AG10803 (cell line): ENCODE measurements around the gene COL6A2.

Source experiments
- DNase-seq: peaks from one replicate; pipeline ENCODE4 v3.0.0; 2010; ENCODE audit warnings: low read depth
- H3K4me3 ChIP-seq: 2 replicates; pipeline ENCODE4 v1.5.1; 2011; ENCODE audit warnings: mild to moderate bottlenecking, low read length, control low read depth
- CTCF ChIP-seq: conservative IDR thresholded peaks from 2 replicates; pipeline ENCODE4 v1.5.1; 2011; ENCODE audit warnings: mild to moderate bottlenecking, low read length, control low read depth, inconsistent platforms

Gene COL6A2

GRCh38 chr21:46112725-46113215 is 14.9 kb downstream of the COL6A2 start:
- TF ChIP-seq CTCF = no peak
- no peak for DNase-seq
- no peak overlapping the region for H3K4me3 ChIP-seq

GRCh38 chr21:46113497-46114176 is 15.7 kb downstream of the COL6A2 start:
- no peak overlapping the region for H3K4me3 ChIP-seq
- DNase-seq = no peak
- TF ChIP-seq CTCF = no peak

GRCh38 chr21:46114963-46115362 is 17.1 kb downstream of the COL6A2 start:
- no peak overlapping the region for H3K4me3 ChIP-seq
- DNase-seq = no peak
- TF ChIP-seq CTCF = no peak

DNA sequence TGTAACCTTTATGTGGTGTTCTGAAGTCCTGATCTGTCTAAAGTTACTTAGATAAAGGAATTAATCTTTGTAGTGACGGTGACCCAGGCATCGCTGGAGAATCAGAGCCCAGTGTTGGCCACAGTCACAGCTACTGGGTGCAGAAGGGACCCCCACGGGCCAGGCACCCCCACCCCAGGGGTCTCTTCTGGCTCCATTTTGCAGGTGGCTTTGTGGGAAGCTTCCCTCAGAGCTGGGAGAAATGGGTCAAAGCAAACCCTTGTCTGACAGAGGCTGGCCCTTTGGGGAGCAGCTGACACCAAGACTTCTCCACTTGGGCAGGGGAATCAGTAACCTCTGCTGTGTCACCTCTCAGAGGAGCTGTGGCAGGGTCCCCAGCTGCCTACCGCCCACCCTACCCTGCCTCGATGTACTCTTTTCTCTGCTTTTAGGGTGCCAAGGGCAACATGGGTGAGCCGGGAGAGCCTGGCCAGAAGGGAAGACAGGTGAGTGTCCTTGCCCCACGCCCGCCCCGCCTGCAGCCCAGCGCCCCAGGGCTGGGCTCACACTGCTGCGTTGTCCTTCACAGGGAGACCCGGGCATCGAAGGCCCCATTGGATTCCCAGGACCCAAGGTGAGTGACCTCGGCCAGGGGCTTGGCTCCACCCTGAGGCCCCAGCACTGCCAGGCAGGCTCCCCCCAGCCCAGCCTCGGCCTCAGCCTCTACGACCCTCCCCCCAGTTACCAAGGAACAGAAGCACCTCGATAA is 17.7 kb downstream of the COL6A2 start:
- H3K4me3 ChIP-seq = no peak overlapping the region
- no peak for DNase-seq
- no peak for TF ChIP-seq CTCF

DNA sequence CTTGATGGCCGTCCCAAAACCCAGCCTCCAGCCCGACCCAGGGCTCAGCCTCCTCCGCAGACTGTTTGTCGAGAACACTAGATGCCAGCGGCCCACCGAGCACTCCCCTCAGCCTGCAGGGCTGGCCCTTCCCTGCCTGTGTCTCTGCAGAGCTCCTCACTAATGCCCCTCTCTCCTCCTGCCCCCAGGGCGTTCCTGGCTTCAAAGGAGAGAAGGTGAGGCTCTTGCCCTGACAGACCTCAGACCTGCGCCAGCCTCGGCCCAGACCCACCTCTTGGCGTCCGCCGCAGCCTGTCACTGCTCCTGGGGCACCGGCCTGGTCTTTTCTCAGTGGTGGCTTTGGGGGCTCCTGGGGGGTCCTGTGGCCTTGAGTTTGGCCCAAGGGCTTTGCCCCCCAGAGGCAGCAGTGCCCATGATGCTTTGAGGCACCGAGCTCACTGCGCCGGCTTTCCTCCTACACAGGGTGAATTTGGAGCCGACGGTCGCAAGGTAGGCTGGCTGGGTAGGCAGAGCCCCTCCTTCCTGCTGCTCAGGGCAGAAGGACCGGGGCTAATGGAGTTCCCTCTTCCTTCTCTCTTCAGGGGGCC is 18.4 kb downstream of the COL6A2 start:
- DNase-seq = no peak
- TF ChIP-seq CTCF = no peak
- no peak overlapping the region for H3K4me3 ChIP-seq

- no peak for TF ChIP-seq CTCF
- peak; percentile 58 for DNase-seq
- no peak overlapping the region for H3K4me3 ChIP-seq
These were observed 19.1 kb downstream of the COL6A2 start for GRCh38 chr21:46116776-46117585.
